Effector CD4-positive, alpha-beta T cell (primary cell): ENCODE results near the gene SHLD1.

Experiments
- DNase-seq: peaks from one replicate; pipeline ENCODE4 v3.0.0-alpha.2; 2020

SHLD1 gene

GRCh38 chr20:5859608-5860007 is 109.4 kb downstream of the SHLD1 start:
- DNase-seq, result no peak

- DNase-seq, result no peak
Measured at GRCh38 chr20:5862703-5863039, 112.5 kb downstream of the SHLD1 start.

- DNase-seq, result no peak
Measured at GRCh38 chr20:5863040-5863833, 113.0 kb downstream of the SHLD1 start.

GRCh38 chr20:5864428-5864827 is 114.2 kb downstream of the SHLD1 start:
- DNase-seq, result no peak

GRCh38 chr20:5864873-5865587 is 114.8 kb downstream of the SHLD1 start:
- DNase-seq, result peak; percentile 14

- no peak for DNase-seq
Measured at GRCh38 chr20:5865604-5866003, 115.4 kb downstream of the SHLD1 start.

GRCh38 chr20:5870568-5870981 is 120.4 kb downstream of the SHLD1 start:
- DNase-seq, result no peak

- no peak for DNase-seq
Measured at GRCh38 chr20:5871459-5872410, 121.5 kb downstream of the SHLD1 start.

- DNase-seq, result no peak
Measured at GRCh38 chr20:5877128-5877527, 126.9 kb downstream of the SHLD1 start.

GRCh38 chr20:5880326-5880725 is 130.1 kb downstream of the SHLD1 start:
- no peak for DNase-seq

- no peak for DNase-seq
Measured at GRCh38 chr20:5881703-5882102, 131.5 kb downstream of the SHLD1 start.

GRCh38 chr20:5882166-5882565 is 132.0 kb downstream of the SHLD1 start:
- no peak for DNase-seq

GRCh38 chr20:5884465-5885335 is 134.5 kb downstream of the SHLD1 start:
- no peak for DNase-seq

GRCh38 chr20:5885866-5886265 is 135.7 kb downstream of the SHLD1 start:
- no peak for DNase-seq

- DNase-seq, result no peak
Measured at GRCh38 chr20:5886788-5887187, 136.6 kb downstream of the SHLD1 start.

GRCh38 chr20:5887386-5887785 is 137.2 kb downstream of the SHLD1 start:
- no peak for DNase-seq

- DNase-seq, result no peak
Measured at GRCh38 chr20:5888041-5888440, 137.8 kb downstream of the SHLD1 start.

- no peak for DNase-seq
Measured at GRCh38 chr20:5890773-5891441, 140.7 kb downstream of the SHLD1 start.

- DNase-seq, result no peak
Measured at GRCh38 chr20:5893052-5893451, 142.9 kb downstream of the SHLD1 start.

GRCh38 chr20:5893621-5894020 is 143.4 kb downstream of the SHLD1 start:
- DNase-seq, result no peak

GRCh38 chr20:5895626-5896025 is 145.4 kb downstream of the SHLD1 start:
- DNase-seq, result no peak

- DNase-seq, result no peak
Measured at GRCh38 chr20:5899444-5899843, 149.2 kb downstream of the SHLD1 start.
